Suppressor macrophage (primary cell): ENCODE data around the gene LRMDA.

ENCODE experiments used
- DNase-seq, 4 experiments: peaks; one replicate each; pipeline ENCODE4 v3.0.0-alpha.2; 2020 to 2022

The LRMDA gene

DNA sequence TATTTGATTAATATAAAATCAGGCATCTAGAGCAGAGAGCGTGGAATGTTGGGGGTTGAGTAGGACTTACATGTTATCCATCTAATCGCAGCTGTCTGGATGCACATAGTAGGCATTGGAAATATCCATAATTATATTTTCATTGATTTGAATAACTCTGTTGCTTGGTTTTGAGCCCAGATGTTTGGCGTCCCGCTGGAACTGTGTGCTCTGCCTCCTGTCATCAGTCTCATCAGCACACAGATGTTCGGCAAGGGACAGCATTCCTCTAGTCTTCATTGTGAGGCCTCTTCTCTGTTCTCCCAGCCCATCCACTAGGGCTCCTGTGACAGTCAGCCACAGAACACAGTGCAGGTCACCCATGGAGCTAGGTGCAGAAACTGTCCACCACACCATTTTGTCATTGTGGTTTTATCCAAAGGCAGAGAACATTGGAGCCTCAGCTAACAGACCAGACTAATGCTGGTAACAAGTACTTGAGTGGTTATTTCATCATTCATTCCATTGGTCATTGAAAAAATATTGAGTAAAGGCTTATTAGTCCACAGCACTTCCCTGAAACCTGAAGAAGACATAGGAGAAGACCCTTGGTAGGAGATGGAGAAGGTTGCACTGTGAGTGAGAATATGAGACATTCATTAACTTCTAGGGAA lies 927.4 kb downstream of the LRMDA start:
- no peak for DNase-seq

DNA sequence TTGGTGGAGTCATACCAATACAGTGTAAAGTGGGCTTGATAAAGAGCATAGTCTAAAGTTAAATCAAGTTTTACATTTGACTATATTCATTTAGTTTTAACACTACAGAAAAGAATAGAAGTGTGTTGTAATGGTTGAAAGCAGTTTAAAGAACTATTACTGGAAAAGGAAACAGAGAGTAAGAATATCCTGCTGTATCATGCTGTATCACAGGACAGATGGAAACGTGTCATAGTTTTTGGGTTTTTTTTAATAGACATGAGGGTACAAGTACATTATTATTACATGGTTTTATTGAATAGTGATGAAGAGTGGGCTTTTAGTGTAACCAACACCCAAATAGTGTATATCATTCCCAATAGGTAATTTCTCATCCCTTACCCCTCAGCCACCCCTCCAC lies 944.3 kb downstream of the LRMDA start:
- DNase-seq = no peak

DNA sequence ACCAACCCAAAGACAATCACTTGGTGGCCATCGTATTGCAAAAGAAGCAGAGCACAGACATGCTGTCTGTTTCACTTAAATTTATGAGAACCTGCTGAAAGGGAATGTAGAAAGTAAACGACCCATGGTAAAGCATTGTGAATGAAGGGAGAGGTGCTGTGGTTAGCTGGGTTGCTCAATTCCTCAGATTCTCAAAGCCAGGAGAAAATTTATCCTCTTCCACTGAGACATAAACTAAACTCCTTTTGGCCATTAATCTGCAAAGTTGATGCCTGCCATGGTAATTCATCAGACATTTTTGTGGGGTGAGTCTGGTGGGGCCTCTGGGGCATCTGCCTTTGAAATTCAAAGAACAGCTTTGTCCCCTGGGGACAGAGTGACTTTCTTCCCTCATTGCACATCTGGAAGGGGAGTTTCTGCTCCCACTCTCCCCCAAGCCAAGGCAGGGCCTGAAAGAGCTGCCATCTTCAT lies 951.0 kb downstream of the LRMDA start:
- DNase-seq = no peak

DNA sequence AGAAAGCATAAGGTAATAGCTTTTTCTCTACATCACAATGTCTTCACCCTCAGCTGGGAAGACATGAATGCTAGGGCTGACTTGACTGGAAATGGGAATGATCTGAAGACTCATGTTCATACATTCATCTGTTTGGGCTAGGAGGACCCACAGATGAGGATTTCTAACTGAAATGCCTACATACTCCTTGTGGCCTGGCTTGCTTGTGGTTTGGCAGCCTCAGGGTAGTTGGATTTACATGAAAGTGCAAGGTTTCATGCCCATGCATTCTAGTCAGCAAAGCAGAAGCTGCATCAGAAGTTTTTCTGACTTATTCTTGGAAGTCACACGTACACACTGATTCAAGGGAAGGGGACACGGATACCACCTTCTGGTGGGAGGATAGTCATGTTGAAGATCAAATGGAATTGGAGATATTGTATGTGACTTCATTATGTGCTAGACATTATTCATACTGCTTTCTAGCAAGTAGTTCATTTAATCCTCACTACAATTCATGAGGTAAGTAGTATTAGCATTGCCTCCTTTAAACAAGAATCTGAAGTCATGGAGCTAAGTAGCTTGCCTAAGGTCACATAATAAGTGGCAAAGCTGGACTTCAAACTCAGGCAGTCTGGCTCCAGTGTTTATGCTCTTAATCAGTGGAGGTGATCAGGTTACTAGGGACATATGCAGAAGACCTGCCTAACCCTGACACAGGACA lies 957.0 kb downstream of the LRMDA start:
- DNase-seq = no peak

DNA sequence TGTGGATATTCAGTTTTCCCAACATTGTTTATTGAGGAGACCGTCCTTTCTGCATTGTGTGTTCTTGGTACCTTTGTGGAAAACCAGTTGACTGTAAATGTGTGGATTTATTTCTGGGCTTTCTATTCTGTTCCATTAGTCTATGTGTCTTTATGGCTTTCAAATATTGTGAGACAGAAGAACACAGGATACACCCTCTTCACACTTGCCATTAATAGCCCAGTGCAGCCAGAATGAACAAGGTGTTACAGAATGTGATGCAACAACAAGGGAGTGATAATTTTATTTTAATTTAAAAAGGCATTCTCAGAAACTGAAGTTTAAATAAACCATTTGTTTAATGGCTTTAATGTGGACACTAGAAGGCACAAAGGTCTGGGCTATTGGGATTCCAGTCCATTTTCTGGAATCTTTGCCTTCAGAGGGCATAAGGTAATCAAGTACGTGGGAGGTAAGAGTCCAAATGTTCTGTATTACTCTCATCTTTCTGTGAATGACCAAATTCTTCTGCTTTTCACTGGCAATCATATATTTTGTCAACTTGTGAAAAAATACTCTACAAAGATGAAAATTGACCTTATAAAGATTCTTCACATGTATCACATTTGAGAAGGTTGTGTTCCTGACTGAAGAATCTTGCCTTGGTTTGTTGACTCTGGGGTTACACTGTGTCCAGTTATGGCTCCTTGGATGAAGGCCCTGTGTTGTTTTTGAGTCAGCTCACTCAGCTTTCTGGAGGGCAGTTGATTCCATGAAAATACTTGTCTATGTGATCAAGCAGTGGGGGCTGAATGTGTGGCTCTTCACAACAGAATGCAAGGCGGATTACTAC lies 962.7 kb downstream of the LRMDA start:
- no peak for DNase-seq

DNA sequence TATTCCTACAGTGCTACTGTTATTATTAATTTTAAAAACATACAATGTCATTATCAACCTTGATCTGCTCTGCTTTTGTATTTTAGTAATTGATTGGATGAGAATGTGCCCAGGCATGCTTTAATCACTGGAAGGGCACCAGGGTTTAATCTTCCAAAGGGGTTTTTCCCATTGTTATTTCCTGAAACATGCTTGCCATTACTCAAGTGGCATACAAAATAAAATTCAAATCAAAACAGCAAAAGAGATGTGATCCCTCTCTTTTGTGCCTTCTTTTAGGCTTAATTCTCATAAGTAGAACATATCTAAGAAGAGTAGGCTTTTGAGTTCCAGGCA lies 963.3 kb downstream of the LRMDA start:
- no peak for DNase-seq

DNA sequence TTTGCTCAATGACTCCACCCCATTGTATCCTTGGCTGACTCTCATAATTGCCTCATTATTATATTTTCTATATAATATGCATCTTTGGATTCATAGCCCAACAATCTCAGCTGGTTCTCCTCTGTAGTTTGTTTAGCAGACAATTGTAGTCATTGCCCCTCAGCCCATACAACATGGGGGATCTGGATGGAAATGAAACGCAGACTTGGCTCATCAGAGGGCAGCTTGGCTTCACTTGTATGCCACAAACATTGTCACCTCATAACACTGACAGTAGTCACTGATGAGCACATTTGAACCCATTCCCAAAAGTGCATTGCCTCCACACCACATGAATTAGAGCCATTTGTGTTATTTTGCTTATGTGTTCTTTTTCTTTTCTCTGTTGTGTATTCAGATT lies 963.8 kb downstream of the LRMDA start:
- no peak for DNase-seq

DNA sequence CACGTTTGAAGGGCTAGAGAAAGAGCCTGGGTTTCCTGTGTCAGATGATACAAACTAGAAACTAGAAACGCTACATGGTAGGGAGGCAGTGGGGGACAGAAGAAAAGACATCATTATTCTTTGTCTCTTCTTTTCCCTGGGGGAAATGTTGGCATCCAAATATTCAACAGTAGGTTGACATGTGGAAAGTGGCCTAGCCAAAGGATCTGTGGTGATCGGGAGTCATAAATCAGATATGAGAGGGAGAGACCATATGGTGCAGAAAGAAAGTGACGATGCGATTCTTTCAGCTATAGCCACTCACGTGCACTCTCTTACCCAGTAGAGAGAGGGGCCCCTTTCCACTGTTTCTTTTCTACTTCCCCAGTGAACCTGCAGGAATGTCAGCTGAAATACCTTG lies 964.7 kb downstream of the LRMDA start:
- DNase-seq = no peak

DNA sequence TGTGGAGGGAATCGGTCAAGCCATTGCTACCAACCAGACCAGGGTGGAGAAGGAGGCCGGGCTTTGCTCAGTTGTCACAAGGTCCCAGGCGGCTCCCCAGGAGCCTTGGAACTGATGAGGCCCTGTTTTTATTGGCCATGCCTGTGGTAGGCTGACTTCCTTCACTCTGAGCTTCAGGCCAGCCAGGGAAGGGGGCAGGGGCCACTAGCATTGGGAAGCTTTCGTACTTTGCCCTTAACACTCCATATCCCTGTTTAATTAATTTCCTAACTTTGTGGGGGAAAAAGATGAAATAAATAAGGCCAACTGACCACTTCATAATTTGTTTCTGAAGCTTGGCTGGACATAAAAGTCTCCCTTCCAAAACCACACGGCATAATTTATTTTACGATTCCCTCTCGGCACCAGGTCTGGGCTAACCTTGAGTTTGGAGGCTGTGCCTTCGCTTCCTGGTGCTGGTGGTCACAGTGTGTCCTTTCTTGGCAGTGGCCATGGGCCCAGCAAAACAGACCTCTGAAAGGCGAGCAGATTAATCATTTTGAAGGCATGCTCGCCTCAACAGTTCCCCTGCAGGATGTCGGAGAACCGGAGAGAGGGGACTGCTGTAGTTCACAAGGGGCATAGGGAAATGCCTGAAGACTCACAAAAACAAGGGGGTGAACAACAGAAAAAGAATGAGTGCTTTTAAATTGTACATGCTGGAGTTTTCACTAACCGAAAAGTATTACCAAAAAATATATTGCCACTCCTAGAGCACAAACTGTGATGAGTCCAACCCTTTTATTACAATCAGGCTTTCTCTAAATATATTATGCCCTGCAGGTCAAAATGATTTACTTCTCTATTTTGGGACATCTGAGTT lies 966.0 kb downstream of the LRMDA start:
- no peak for DNase-seq

DNA sequence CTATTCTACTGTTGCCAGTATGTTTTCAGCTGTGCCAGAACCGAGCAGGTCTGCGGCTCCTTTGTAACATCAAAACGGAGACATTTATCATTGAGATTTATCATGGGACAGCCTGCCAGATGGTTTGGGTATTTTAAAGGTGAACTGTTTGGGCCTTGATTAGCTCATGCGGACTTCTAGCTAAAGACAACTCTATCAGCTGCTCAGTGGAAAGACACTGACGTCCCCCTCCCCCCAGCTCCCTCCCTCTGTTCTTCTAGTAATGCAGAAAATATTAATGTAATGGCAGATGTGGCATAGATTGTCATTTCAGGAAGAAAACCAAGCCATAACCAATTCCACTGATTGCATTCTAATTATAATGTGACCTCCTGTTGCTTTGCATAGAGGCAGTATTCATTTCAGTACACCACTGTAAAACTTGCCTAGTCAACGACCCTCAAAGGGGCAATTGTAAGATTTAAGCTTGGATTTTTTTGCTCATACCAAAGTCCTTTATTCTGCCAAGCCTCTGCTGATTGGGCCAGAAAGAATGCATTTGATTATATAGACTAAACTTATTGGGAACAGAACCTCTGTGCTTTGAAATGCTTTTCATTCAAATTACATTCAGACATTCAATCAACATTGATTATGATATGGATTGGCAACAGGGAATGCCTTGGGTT lies 966.8 kb downstream of the LRMDA start:
- DNase-seq = no peak

DNA sequence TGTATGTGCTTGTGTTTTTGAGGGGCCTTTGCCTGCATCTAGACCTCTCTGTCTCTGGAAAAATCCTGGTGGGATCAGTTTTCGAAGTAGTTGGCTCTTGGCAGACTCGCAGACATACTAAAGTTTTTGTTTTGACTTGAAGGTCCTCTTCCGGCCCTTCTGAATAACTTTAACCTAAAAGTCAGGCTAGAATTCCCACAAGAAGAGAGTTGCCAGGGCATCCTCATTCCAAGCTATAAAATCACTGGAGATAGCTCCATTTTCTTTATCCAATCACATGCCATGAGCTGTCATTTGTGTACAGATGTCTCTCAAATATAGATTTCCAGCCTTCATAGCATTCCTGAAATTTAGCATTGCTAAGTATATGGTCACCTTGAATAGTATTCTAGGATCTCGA lies 967.8 kb downstream of the LRMDA start:
- no peak for DNase-seq

DNA sequence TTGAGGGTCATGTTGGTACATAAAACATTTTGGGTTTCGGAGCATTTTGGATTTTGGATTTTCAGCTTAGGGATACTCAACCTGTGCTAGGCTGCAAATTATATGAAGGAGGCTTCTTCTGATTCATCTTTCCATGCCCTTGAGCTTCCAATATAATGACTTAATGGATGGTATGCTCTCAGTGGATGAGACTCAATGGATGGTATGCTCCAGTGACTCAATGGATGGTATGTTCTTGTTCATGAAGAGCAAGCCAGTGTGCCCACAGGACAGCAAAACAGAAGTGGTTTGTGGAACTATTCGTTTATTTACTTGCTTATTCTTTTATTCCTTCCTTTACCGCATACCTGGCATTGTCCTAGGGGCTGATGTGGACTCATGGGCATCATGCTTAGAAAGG lies 969.6 kb downstream of the LRMDA start:
- no peak for DNase-seq

DNA sequence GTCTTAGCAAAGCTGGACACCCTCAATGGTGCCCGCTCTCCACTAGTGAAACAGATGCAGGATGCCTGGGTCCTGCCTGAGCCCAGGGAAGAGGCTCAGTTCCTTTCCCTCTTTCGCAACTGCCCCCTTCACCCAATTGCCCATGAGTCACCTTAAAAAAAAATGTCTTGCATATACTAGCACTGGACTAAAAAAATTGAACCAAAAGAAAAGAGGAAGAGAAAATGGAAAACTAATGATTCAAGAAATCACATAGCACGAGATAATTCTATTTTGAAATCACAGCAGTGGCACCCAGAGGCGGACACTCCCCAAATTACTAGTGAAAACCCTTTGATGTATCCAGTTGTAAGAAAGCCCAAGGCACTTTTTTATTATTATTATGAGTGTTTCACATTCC lies 972.5 kb downstream of the LRMDA start:
- peak; percentile 75 to 95 (median 86) for DNase-seq

DNA sequence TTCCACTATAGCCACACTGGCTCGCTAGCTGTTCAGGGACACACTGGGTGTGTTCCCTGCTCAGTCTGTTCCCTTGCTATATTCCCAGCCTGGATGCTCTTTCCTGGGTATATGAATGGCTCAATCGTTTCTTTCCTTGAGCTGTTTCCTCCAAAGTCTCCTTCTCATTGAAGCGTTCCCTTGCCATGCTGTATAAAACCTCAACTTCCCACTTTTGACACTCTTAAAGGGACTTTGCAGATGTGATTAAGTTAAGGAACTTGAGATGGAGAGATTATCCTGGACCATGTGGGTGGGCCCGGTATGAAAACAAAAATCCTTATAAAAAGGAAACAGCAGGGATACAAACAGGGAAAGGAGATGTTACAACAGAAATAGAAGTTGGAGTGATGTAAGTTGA lies 973.1 kb downstream of the LRMDA start:
- DNase-seq = peak; percentile 38 to 70 (median 54)

DNA sequence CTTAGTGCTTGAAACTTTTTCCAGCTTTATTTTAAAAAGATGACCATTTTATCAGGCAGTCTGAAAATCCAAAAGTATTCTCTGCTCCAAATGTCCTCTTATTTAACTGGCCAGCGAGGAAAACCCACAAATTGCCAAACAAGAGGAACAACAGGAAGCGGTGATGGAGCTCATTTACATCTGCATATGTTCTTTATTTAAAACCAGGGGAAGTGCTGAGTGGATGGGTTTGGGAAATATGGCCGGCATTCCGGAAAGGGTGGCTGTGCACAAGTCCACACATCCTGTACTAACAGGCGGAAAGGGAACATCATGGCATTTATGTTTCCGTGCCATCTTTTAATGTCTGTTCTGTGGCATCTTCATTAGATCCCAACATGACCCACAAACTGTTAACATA lies 974.5 kb downstream of the LRMDA start:
- peak; percentile 34 to 74 (median 50) for DNase-seq

DNA sequence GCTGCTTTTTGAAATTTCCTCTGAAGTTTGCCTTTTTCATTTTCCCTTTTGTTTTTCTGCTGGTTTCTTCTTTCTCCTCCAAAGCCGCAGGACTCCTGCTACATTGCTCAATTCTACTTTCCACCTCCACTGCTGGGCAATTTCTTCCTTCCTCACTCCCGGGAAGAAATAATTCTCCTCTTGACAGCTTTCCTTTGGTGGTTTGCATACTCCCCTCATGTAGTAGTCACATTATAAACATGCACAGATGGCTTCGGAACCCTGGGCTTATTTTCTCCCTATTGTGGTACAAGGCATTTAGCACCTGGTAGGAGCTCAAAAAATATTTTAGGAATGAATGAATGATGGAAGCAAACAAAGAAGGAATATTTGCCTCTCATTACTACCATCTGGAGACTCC lies 977.2 kb downstream of the LRMDA start:
- no peak for DNase-seq

DNA sequence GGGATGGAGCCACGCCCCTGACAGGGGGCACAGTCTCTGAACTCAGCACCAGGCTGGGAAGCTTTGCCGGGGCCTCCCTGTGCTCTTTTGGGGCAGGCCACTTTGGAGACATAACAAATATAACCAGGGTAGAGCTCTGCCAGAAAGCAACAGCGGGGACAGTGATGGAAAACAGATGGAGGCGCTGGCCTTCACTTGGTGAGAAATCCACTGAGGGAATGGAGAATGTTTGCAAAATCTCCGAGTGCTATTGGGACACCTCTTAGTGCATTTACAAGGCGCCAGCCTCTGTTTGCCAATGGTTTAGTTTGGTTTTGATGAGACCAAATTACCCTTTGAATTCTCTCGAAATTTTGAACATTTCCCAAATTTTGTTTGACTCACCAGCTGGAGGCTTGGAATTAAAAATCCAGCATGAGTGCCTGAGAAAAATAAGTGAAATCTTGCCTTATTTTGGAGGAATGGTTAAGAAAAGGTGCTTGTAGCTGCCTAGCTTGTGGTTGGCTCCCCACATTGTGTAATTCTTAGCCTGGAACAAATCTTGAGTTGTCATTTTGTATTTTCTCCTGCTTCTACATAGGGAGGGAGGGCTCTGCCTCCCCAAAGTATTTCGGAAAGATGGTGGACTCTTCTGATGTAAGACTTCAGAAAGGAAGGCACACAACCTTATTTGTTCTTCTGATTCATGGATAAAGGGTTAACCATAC lies 980.5 kb downstream of the LRMDA start:
- DNase-seq = no peak

DNA sequence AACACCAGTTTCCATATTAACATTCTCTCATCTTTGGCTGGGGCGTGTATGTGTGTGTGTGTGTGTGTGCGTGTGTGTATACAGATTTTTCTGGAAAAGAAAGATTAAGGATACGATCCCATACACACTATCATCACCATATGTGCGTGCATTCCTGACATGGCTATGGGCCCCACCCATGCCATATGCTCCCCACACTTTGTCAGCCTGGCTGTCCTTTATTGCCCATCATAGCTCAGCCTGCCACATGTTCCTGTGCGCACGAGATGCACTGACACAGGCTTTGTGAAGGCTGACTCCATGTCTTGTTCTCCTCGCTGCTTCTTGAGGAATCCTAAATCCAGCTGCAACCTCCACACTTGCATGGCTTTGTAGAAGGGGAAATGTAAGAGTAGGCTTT lies 984.1 kb downstream of the LRMDA start:
- DNase-seq = no peak

DNA sequence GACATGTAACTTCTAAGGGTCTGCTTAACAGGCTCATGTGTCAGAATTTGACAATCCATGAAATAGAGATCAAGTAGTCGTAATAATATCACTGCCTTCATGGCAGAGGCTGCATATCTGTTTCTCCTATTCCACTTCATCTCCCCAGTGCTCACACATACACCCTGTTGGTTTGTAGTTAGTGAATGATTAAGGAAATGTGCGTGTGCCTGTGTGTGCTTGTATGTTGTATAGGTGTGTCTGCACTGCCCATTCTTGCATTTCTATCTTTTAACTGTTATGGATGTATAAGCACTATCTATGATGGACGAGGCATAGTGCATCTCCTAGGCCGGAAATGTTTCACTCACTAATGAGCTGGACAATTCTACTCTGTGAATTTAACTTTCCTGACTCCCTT lies 985.2 kb downstream of the LRMDA start:
- DNase-seq = no peak

DNA sequence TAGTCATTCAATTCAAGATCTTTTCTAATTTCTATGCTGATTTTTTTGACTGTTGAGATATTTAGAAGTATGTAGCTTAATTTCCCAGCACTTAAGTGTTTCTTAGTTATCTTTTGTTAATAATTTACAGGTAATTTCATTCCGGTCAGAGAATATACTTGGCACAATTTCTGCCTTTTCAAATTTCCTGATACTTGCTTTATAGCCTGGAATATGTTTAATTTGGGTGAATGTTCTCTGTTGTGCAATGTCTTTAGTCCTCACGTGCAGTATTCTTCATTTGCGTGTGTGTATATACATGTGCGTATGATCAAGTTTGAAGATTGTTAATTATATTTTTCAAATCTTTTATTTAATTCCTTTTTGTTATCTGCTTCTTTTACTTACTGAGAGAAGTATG lies 989.3 kb downstream of the LRMDA start:
- no peak for DNase-seq

DNA sequence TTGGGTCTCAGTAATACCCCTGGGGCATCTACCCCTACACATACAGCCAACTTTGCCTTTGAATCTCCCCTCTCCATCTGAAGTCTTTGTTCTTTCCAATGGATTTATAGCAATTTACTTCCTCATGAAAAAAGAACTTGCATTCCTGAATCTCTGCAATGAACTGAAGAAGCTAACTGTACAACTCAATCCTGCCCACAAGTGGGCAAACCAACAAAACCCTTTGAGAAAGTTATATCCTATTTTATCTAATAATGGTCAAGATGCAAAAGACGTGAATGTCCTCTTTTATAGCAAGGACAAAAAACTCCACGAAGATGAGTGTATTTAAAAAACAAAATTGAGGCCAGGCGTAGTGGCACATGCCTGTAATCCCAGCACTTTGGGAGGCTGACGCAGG lies 991.3 kb downstream of the LRMDA start:
- peak in 2 of 4 experiments; percentile 12 to 19 for DNase-seq
